GM12801 (cell line): Measurements from ENCODE around the gene TRAPPC6A.

Experiments used
- TF ChIP-seq, protein P1 (sequence below): IDR thresholded peaks from one replicate; pipeline ENCODE4 v1.5.1; 2011; ENCODE audit warnings: control low read depth; ENCODE audit not compliant: insufficient read length; ENCODE audit errors: extremely low read depth

The TRAPPC6A gene

DNA sequence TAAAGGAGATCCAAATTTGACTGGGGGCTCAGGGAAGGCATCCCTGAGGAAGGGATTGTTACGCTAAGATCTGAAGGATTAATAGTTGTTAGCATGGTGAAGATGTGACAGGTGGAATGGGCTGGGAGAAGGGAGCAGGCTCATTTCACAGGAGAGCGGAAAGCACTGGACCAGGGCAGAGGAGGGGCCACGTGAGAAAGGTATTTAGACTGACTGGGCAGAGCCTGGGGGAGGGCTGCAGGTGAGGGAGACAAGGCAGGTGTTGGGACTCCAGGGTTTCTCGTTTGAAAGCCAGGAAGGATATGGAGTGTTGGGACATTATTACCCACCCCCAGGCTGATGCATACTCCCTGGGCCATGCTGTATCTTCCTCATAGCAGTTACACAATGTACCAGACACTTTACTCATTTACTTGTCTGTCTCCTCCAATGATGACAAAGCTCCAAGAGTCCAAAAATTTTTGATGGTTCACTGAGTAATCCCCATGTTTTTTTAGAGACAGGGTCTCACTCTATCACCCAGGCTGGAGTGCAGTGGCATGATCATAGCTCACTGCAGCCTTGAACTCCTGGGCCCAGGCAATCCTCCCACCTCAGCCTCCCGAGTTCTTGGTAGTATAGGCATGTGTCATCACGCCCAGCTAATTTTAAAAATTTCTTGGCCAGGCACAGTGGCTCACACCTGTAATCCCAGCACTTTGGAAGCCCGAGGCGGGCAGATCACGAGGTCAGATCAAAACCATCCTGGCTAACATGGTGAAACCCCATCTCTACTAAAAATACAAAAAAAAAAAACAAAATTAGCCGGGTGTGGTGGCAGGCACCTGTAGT lies 2.3 kb downstream of the TRAPPC6A start:
- TF ChIP-seq, protein P1, sequence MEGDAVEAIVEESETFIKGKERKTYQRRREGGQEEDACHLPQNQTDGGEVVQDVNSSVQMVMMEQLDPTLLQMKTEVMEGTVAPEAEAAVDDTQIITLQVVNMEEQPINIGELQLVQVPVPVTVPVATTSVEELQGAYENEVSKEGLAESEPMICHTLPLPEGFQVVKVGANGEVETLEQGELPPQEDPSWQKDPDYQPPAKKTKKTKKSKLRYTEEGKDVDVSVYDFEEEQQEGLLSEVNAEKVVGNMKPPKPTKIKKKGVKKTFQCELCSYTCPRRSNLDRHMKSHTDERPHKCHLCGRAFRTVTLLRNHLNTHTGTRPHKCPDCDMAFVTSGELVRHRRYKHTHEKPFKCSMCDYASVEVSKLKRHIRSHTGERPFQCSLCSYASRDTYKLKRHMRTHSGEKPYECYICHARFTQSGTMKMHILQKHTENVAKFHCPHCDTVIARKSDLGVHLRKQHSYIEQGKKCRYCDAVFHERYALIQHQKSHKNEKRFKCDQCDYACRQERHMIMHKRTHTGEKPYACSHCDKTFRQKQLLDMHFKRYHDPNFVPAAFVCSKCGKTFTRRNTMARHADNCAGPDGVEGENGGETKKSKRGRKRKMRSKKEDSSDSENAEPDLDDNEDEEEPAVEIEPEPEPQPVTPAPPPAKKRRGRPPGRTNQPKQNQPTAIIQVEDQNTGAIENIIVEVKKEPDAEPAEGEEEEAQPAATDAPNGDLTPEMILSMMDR = no peak

DNA sequence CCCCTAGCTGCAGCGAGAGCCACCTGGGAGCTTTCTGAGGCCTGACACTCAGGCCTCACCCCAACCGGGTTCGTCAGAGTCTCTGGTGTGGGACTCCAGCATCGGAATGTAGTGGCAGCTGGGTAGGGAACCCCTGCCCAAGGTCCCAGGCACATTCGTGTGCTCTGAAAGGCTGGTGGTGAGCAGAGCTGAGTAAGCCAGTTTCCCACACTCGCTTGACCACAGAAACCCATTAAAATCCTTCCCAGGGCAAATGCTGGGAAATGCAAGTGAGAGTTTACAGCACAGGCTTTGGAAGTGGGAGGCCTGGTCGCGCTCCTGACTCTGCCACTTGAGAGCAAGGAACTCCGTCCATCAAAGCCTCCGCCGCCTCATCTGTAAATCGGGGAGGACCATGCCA lies 4.2 kb downstream of the TRAPPC6A start:
- TF ChIP-seq, protein P1 = no peak

DNA sequence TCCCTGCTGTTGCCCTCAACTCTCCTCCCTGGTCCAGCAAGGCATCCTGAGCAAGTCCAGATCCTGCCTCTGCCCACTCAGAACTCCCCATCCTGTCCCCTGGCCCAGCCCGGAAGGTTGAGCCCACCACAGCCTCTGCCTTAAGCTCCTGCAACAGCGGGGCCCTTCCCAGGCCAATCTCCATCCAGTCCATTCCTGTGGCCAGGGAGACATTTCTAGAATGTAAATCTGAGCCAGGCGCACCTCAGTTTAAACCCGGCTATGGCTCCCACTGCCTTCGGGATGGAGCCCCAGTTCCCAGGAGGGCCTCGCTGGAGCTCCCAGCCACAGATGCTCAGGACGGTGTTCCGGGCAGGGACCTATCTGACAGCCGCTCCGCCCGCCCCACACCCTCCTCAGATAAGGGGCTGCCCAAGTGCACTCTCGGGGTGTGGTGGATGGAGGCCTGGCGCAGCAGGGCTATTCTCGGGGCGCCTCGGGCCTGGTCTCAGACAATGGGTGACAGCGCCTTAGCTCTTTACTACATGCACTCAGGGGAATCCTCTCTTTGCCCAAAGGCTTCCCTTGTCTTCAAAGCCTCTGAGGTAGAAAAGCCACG lies 5.3 kb downstream of the TRAPPC6A start:
- TF ChIP-seq, protein P1 = no peak

DNA sequence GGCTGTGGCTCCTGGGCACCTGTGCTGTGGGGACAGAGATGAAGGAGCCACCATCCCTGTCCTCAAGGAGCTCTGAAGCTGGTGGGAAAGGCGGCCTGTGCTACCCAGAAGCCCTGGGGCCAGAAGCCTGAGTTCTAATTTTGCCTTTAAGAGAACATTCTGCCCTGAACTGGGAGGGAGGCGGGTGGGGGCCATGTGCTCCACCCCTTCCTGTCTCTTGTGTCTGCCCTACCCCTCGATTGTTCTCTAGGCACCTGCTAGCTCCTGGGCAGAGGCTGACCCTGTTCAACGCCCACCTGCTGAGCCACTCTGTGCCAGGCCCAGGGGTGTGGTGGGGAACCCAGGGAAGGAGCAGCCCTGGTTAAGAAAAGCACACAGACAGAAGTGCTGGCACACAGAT lies 5.9 kb downstream of the TRAPPC6A start:
- TF ChIP-seq, protein P1 = no peak

DNA sequence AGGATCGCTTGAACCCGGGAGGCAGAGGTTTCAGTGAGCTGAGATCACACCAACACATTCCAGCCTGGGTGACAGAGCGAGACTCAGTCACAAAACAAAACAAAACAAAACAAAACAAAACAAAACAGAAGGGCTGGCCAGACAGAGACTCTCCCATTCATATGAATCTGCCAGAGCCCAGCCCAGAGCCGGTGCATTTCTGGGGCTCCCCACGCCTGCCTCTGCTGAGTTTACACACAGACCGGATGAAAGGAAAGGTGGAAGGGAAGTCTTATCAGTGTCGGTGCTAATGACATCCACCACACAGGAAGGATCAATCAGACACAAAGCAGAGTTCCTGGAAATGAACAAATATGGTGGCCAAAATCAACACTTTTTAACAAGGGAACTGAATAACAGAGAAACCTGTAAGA lies 6.8 kb downstream of the TRAPPC6A start:
- TF ChIP-seq, protein P1 = no peak

DNA sequence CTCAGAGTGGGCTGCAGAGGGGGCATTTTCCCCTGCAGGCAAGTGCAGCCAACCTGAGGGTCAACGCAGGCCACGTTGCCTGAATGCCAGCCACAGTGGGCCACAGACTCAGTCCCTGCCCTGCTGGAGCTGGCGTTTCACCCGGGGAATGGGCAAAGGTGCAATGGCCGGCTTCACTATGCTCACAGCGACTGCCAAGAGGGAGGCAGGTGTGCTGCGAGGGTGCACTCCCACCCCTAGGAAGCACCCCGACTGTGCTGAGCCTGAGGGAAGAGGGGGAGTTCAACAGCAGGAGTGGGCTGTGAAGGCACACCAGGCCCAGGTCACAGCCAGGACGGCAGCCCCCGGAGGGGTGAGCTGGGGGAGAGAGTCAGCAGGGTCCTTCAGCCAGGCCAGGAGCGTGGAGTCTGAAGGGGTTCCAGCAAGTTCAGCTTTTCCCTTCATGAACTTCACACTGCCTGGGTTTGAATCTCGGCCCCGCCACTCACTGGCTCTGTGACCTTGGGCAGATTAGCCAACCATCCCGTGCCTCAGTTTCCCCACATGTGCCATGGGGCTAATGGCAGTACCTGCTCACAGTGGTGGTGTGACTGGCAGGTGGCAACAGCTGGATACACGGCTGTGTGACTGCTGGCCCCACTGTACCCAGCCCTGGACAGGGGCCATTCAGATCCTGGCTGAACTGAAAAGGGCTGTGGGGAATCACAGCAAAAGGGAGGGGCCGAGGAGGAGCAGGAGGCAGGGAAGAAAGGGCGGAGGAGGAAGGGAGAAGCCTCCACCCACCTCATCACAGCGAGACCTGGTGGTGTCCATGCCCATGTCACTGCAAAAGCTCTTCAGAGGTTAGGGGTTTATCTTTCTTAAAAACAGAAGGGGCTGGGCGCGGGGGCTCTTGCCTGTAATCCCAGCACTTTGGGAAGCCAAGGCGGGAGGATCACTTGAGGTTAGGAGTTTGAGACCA lies 7.6 kb downstream of the TRAPPC6A start:
- TF ChIP-seq, protein P1 = no peak

DNA sequence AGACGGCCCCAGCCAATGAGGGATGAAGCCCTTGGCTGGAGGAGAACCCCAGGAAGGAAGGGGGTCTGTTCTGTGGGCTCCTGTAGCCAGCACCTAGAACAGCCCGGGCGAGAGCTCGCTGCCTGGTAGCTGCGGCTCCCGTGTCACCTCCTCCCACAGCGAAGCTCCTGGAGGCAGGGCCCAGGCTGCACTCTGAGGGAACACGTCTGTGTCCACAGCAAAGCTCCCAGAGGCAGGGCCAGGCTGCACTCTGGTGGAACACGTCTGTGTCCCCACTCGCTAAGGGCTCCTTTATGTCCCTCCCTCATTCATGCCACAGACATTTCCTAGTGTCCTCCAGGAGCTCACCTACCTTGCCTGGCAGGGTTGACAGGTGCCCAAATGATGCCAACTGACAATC lies 8.4 kb downstream of the TRAPPC6A start:
- TF ChIP-seq, protein P1 = no peak
